ENCODE data around the gene GSG1L.
"Not testable (repeated sequence)": the region's sequence is repeated elsewhere in the genome, so short reads cannot be mapped to it uniquely, and the experiment has no call there.

The GSG1L gene

GRCh38 chr16:27978876-27979275, 84.6 kb downstream of the GSG1L start:
- DNase-seq: no peak

DNA sequence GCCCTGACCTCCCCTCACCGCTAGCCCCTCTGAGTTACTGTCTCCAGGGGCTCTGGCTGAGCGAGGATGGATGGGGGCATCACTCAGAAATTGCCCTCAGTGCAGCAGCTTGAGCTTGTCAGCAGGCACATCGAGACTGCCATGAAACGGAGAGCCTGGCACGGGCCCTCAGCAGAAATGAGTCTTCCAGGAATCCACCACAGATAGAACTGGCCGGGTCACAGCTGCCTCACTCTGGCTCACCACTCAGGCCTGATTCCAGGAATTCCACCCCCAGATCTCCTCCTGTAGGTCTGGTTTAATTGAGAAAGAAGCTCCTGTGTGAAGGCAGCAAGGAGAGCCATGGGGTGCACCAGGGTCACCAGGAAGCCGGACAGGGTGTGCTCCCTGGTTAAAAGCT, 85.5 kb downstream of the GSG1L start:
- no peak for DNase-seq

DNA sequence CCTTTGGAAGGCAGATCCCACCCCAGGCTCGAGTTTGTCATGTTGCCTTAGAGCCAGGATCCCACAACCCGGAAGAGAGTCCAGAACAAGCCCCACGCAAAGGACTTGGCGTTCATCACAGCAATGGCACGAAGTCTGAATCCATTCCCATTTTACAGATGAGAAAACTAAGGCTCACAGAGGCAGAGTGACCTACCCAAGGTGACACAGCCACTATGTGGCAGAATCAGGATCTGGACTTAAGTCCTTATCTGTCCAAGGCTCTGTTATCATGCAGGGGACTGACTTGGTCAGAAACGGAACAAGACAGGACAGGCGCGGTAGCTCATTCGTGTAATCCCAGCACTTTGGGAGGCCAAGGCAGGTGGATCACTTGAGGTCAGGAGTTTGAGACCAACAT, 86.5 kb downstream of the GSG1L start:
- no peak for DNase-seq

GRCh38 chr16:27974896-27975540, 88.5 kb downstream of the GSG1L start:
- DNase-seq: no peak

DNA sequence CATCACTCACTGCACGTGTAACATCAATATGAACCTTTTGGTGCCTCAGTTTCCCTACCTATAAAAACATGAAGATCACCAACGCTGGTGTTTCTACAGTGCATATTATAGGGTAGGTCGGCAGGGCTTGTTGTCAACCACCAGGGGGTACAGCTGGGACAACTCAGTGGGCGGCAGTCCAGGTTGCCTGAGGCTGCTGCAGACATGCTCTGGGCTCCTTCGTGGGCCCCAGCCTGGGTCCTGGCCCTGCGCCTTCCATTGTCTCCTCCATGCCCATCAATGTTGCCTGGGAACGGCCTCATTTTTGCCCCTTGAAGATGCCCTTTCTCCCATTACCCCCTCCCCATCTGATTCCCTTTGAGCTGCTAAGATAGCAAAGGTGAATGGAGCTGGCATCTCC, 89.8 kb downstream of the GSG1L start:
- peak; percentile 13 for DNase-seq

GRCh38 chr16:27972500-27972899, 91.0 kb downstream of the GSG1L start:
- DNase-seq: peak; percentile 66

GRCh38 chr16:27969574-27969973, 93.9 kb downstream of the GSG1L start:
- DNase-seq: no peak

- no peak for DNase-seq
These were observed 96.3 kb downstream of the GSG1L start for GRCh38 chr16:27967169-27967568.

GRCh38 chr16:27966756-27967155, 96.8 kb downstream of the GSG1L start:
- DNase-seq: no peak

DNA sequence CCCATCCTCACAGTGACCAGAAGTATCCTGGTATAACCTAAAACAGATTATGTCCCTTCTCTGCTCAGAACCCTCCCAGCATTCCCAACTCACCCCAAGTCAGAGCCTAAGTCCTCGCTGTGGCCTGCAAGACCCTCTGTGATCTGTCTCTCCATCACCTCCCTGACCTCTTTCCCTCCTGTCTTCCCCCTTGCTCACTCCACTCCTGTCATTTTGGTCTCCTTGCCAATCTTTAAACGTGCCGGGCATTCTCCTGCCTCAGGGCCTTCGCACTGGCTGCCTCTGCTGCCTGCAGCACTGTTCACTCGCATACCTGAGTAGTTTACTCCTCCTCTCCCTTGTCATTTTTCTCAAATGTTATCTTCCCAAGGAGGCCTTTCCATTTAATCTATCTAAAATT, 97.7 kb downstream of the GSG1L start:
- no peak for DNase-seq

- no peak for DNase-seq
These were observed 100.0 kb downstream of the GSG1L start for GRCh38 chr16:27963471-27963965.

DNA sequence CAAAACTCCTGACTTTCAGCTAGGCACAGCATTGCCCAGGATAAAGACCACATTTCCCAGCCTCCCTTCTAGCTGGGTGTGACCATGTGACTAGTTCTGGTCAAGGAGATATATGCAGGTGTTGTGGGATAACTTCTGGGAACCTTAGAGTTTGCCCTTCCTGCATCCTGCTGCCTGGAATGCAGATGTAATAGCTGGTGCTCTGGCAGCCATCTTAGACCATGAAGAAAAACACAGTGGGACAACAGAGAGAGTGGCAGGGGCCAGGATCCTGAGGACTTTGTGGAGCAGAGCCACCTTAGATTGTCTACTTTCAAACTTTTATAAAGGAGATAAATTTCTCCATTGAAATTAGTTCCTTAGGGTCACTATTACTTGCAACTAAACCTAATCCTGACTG, 101.3 kb downstream of the GSG1L start:
- no peak for DNase-seq

DNA sequence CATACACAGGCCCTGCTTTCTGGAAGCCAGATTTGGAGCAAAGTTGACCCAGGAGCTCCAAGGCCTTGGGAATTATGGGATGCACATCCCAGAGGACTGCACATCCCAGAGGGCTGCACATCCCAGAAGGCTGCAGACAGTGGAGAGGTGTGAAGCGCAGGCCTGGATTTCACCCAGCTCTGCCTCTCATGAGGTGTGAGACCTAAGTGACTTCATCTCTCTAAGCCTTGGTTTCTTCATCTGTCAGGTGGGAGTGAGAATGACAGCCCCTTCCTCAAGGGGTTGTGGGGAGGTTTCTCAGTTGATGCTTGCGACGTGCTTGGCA, 102.3 kb downstream of the GSG1L start:
- DNase-seq: no peak

- DNase-seq: no peak
These were observed 102.8 kb downstream of the GSG1L start for GRCh38 chr16:27960619-27961295.

GRCh38 chr16:27959914-27960313, 103.6 kb downstream of the GSG1L start:
- no peak for DNase-seq

- DNase-seq: no peak
These were observed 109.3 kb downstream of the GSG1L start for GRCh38 chr16:27954191-27954590.

- no peak for DNase-seq
These were observed 110.7 kb downstream of the GSG1L start for GRCh38 chr16:27952811-27953210.

- DNase-seq: no peak
These were observed 111.9 kb downstream of the GSG1L start for GRCh38 chr16:27951489-27952120.

- no peak for DNase-seq
These were observed 113.2 kb downstream of the GSG1L start for GRCh38 chr16:27950206-27950887.

DNA sequence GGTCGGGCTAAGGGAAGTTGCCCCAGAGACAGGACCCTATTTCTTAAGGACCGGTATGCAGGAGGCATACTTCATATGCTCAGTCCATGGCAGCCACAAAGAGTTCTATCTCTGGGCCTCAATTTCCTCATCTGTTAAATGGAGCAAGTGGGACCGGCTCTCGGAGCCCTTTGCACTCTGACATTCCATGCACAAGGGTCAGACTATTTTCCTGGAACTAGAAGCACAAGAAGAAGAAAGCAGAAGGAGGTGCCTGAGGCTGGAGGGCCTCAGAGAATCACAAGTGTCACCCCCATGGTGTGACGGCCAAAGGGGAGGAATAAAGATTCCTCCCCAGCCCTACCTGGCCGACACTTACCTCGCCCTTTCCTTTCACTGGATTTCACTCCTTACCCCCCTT, 115.8 kb downstream of the GSG1L start:
- DNase-seq: no peak

DNA sequence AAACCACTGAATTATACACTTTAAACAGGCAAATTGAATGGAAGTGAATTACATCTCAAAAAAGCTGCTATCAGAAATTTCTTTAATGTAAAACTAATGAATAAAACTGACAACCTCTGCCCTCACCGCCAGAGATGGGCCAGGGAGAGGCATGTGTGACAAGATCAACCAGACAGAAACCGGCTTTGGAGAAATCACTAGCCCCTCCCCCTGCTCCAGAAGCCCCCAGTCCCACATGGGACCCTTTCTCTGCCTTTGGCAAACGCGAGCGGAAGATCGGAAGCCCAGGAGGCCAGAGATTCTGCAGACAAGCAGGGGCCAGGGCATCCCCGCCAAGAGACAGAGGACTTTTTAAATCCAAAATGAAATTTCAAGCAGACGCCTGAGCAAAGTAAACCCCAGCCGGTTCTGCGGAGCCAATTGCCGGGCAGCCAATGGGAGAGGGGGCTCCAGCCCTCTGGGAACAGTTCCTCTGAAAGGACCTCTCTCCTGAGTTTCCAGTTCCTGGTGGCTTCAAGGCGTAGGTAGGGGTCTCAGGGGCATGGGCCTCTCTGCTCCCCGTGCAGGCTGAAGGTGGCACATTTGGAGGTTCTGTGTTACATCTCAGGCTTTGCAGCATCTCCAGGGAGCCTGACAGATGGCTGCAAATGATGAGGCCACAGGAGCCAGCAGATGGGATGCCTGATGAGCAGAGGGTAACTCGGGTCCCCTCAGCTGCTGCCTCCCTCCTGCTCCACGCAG, 118.1 kb downstream of the GSG1L start:
- peak; percentile 93 for DNase-seq

DNA sequence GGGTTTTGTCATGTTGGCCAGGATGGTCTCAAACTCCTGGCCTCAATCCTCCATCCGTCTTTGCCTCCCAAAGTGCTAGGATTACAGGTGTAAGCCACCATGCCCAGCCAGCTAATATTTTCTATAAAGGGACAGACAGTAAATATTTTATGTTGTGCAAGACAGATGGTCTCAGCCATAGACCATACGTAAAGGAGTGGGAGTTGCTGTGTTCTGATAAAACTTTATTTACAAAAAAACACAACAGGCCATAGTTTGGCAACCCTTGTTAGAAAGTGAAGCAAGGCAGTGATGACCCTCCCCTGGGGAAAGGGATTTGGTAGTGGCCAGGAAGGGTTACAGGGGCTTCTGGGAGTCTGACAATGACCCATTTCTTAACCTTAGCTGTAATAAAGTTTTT, 119.7 kb downstream of the GSG1L start:
- DNase-seq: no peak

GRCh38 chr16:27942071-27942470, 121.4 kb downstream of the GSG1L start:
- DNase-seq: not testable (repeated sequence)
